NT2/D1 (cell line): ENCODE results near the gene GDF2.

ENCODE experiments used
- DNase-seq: peaks from one replicate; pipeline ENCODE4 v3.0.0-alpha.2; 2011; ENCODE audit warnings: low read depth, low spot score
- H3K27me3 ChIP-seq: 2 replicates; pipeline ENCODE4 v1.6.0; 2011; ENCODE audit warnings: mild to moderate bottlenecking; ENCODE audit not compliant: insufficient read length, insufficient read depth
- H3K36me3 ChIP-seq: 2 replicates; pipeline ENCODE4 v1.6.1; 2011; ENCODE audit warnings: mild to moderate bottlenecking, low read length, mixed read lengths; ENCODE audit not compliant: insufficient read depth, insufficient read length
- H3K4me1 ChIP-seq: 2 replicates; pipeline ENCODE4 v1.5.1; 2011; ENCODE audit not compliant: insufficient read depth, insufficient read length
- H3K4me3 ChIP-seq: 2 replicates; pipeline ENCODE4 v1.5.1; 2011; ENCODE audit warnings: low read depth; ENCODE audit not compliant: insufficient read length
- H3K9ac ChIP-seq: 2 replicates; pipeline ENCODE4 v1.6.0; 2011; ENCODE audit warnings: low read depth; ENCODE audit not compliant: insufficient read length
- H3K9me3 ChIP-seq: 2 replicates; pipeline ENCODE4 v1.5.1; 2011; ENCODE audit warnings: mild to moderate bottlenecking, low read length; ENCODE audit not compliant: insufficient read depth
- SUZ12 ChIP-seq: IDR thresholded peaks from 2 replicates; pipeline ENCODE4 v1.6.1; 2011; ENCODE audit not compliant: insufficient read length, insufficient read depth; ENCODE audit errors: extremely low read depth
- YY1 ChIP-seq: IDR thresholded peaks from 2 replicates; pipeline ENCODE4 v1.6.1; 2011; ENCODE audit not compliant: insufficient read length, insufficient read depth
- ZNF274 ChIP-seq: IDR thresholded peaks from 2 replicates; pipeline ENCODE4 v1.6.1; 2011; ENCODE audit warnings: mild to moderate bottlenecking, low read depth, low read length

Gene GDF2

GRCh38 chr10:47308775-47309174 is 13.5 kb upstream of the GDF2 start:
- Histone ChIP-seq H3K4me1 (peaks cover 3% of the 10 kb centered on the region), H3K9me3 (no peaks in the 10 kb centered on the region), H3K9ac (no peak overlapping the region), H3K36me3 (no peaks in the 10 kb centered on the region), H3K27me3 (no peaks in the 10 kb centered on the region), H3K4me3 (no peak overlapping the region)
- no peak for DNase-seq
- TF ChIP-seq SUZ12, result no peak
- no peak for TF ChIP-seq ZNF274
- no peak for TF ChIP-seq YY1

- Histone ChIP-seq H3K4me3 (no peak overlapping the region), H3K36me3 (no peaks in the 10 kb centered on the region), H3K9ac (no peak overlapping the region), H3K4me1 (peaks cover 3% of the 10 kb centered on the region), H3K27me3 (no peaks in the 10 kb centered on the region), H3K9me3 (no peaks in the 10 kb centered on the region)
- TF ChIP-seq YY1 (no peak), ZNF274 (no peak), SUZ12 (no peak)
- DNase-seq, result no peak
These were observed 12.7 kb upstream of the GDF2 start for GRCh38 chr10:47309408-47310089.

GRCh38 chr10:47310090-47310505 is 12.2 kb upstream of the GDF2 start:
- H3K27me3 ChIP-seq, result no peaks in the 10 kb centered on the region
- no peak overlapping the region for H3K4me3 ChIP-seq
- peaks cover under 1% of the 10 kb centered on the region for H3K4me1 ChIP-seq
- H3K9me3 ChIP-seq, result no peaks in the 10 kb centered on the region
- no peaks in the 10 kb centered on the region for H3K36me3 ChIP-seq
- TF ChIP-seq YY1 (no peak), ZNF274 (no peak), SUZ12 (no peak)
- no peak overlapping the region for H3K9ac ChIP-seq
- DNase-seq, result no peak

- Histone ChIP-seq H3K9me3 (no peaks in the 10 kb centered on the region), H3K36me3 (no peaks in the 10 kb centered on the region), H3K4me3 (no peak overlapping the region), H3K4me1 (no peaks in the 10 kb centered on the region), H3K27me3 (no peaks in the 10 kb centered on the region), H3K9ac (no peak overlapping the region)
- TF ChIP-seq ZNF274 (no peak), SUZ12 (no peak), YY1 (no peak)
- DNase-seq, result no peak
These were observed 10.9 kb upstream of the GDF2 start for GRCh38 chr10:47311193-47311931.

GRCh38 chr10:47311932-47312662 is 10.2 kb upstream of the GDF2 start:
- H3K36me3 ChIP-seq, result no peaks in the 10 kb centered on the region
- H3K4me1 ChIP-seq, result no peaks in the 10 kb centered on the region
- no peak overlapping the region for H3K4me3 ChIP-seq
- H3K9ac ChIP-seq, result no peak overlapping the region
- no peaks in the 10 kb centered on the region for H3K27me3 ChIP-seq
- no peaks in the 10 kb centered on the region for H3K9me3 ChIP-seq
- TF ChIP-seq ZNF274, result no peak
- TF ChIP-seq YY1, result no peak
- TF ChIP-seq SUZ12, result no peak
- peak; percentile 62 for DNase-seq

- Histone ChIP-seq H3K9me3 (no peaks in the 10 kb centered on the region), H3K27me3 (no peaks in the 10 kb centered on the region), H3K4me1 (no peaks in the 10 kb centered on the region), H3K9ac (no peak overlapping the region), H3K4me3 (no peak overlapping the region), H3K36me3 (no peaks in the 10 kb centered on the region)
- no peak for DNase-seq
- TF ChIP-seq ZNF274 (no peak), SUZ12 (no peak), YY1 (no peak)
These were observed 9.6 kb upstream of the GDF2 start for GRCh38 chr10:47312663-47312995.

GRCh38 chr10:47314416-47314970 is 7.8 kb upstream of the GDF2 start:
- Histone ChIP-seq H3K4me1 (no peaks in the 10 kb centered on the region), H3K9ac (no peak overlapping the region), H3K36me3 (no peaks in the 10 kb centered on the region), H3K4me3 (no peak overlapping the region), H3K9me3 (no peaks in the 10 kb centered on the region), H3K27me3 (no peaks in the 10 kb centered on the region)
- TF ChIP-seq ZNF274, result no peak
- no peak for TF ChIP-seq YY1
- TF ChIP-seq SUZ12, result no peak
- no peak for DNase-seq
